Gastroesophageal sphincter (tissue), 4 donors: ENCODE data around the gene KRTAP12-3. TPM values are rescaled to one million over a fixed set of nuclear protein-coding genes. Genes with fewer than 3 reads are reported as not detected.
"Not testable (repeated sequence)": the region's sequence is repeated elsewhere in the genome, so short reads cannot be mapped to it uniquely, and the experiment has no call there.

ENCODE experiments used
- ATAC-seq: fragments of 150-250 bp; one replicate; pipeline ENCODE4 v1.9.1; 2016; ENCODE audit warnings: mild to moderate bottlenecking, moderate library complexity
- H3K27ac ChIP-seq, 4 donors: fragments of 200-600 bp; sonication (generic) in 3 of 4; 1 replicate in 3 of 4; 2 replicates in 1 of 4; pipeline ENCODE4 v1.5.1; 2016 to 2019
- H3K27me3 ChIP-seq: fragments of 200-600 bp; sonication (generic); one replicate; pipeline ENCODE4 v1.5.1; 2019
- H3K36me3 ChIP-seq, 2 donors: fragments of 200-600 bp; sonication (generic); one replicate each; pipeline ENCODE4 v1.5.1; 2019; ENCODE audit warnings: control low read depth in 1 of 2
- H3K4me1 ChIP-seq, 3 donors: fragments of 200-600 bp; sonication (generic); 1 replicate in 2 of 3; 2 replicates in 1 of 3; pipeline ENCODE4 v1.5.1; 2016 to 2019; ENCODE audit warnings: control low read depth in 2 of 3
- H3K4me3 ChIP-seq, 2 donors: fragments of 200-600 bp; sonication (generic); one replicate each; pipeline ENCODE4 v1.5.1; 2019; ENCODE audit warnings: mild to moderate bottlenecking in 1 of 2, moderate library complexity in 1 of 2
- H3K9me3 ChIP-seq, 3 donors: fragments of 200-600 bp; sonication (generic); one replicate each; pipeline ENCODE4 v1.5.1; 2017 to 2019; ENCODE audit warnings: control low read depth in 2 of 3
- CTCF ChIP-seq, 4 experiments: fragments of 200-600 bp in 2 of 4; fragments of 450-650 bp in 2 of 4; sonication (generic) in 1 of 4; IDR thresholded peaks; one replicate each; pipeline ENCODE4 v1.5.1; 2017 to 2019; ENCODE audit warnings: antibody characterized with exemption in 4 of 4, mild to moderate bottlenecking in 2 of 4, moderate library complexity in 2 of 4
- EP300 ChIP-seq: sonication (generic); formaldehyde crosslinking; IDR thresholded peaks from one replicate; pipeline ENCODE4 v1.6.1; 2017; ENCODE audit warnings: antibody characterized with exemption, mild to moderate bottlenecking
- POLR2A ChIP-seq, 2 donors: fragments of 450-650 bp; IDR thresholded peaks; one replicate each; pipeline ENCODE4 v1.6.1; 2017; ENCODE audit warnings: antibody characterized with exemption in 2 of 2, mild to moderate bottlenecking in 2 of 2, moderate library complexity in 1 of 2
- POLR2AphosphoS5 ChIP-seq: sonication (generic); formaldehyde crosslinking; IDR thresholded peaks from one replicate; pipeline ENCODE4 v1.6.1; 2017; ENCODE audit warnings: antibody characterized with exemption
- WGBS, 2 donors: methylation state at CpG; one replicate each; pipeline ENCODE4 v1.1.5; 2018; ENCODE audit warnings: low coverage in 1 of 2; 5-methylcytosine and 5-hydroxymethylcytosine counted together
- total RNA-seq, 4 donors: library from RNA; depleted of rRNA; stranded (reverse); fragments of >200 nt; gene quantifications; one replicate each; pipeline ENCODE4 v1.1.0, GENCODE V29; 2016

The KRTAP12-3 gene
- total RNA-seq, 4 donors from 2014 or later, result not detected

- H3K4me3 ChIP-seq, result no peak overlapping the region
- TF ChIP-seq POLR2AphosphoS5, result no peak
- no peak for TF ChIP-seq CTCF (IDR thresholded peaks at IDR 0.05)
- no peak for TF ChIP-seq POLR2A (IDR thresholded peaks at IDR 0.05)
- no peak for TF ChIP-seq EP300
- H3K36me3 ChIP-seq, result no peaks in the 10 kb centered on the region
- WGBS, 2 donors, result 58 to 92% methylated on average over 4 to 6 of the region's 6 CpGs
- peaks cover 38% of the 10 kb centered on the region for H3K27me3 ChIP-seq
- no peak for ATAC-seq
- H3K4me1 ChIP-seq, result no peaks in the 10 kb centered on the region
- H3K9me3 ChIP-seq, result no peaks in the 10 kb centered on the region
- H3K27ac ChIP-seq, result no peak overlapping the region
These were observed 26.8 kb downstream of the KRTAP12-3 start for GRCh38 chr21:44684483-44684882.

GRCh38 chr21:44685050-44685449, 27.3 kb downstream of the KRTAP12-3 start:
- not testable (repeated sequence) for H3K27ac ChIP-seq, H3K4me3 ChIP-seq, H3K36me3 ChIP-seq, H3K4me1 ChIP-seq, H3K9me3 ChIP-seq, ATAC-seq
- H3K27me3 ChIP-seq, result peaks cover 39% of the 10 kb centered on the region
- 60 to 100% methylated on average over 1 to 3 of the region's 6 CpGs for WGBS, 2 donors

- 19 to 29% methylated on average over 2 to 4 of the region's 14 CpGs for WGBS, 2 donors
- ATAC-seq, result no peak
These were observed 28.5 kb downstream of the KRTAP12-3 start for GRCh38 chr21:44686000-44686781.

GRCh38 chr21:44686843-44687561, 29.3 kb downstream of the KRTAP12-3 start:
- Histone ChIP-seq H3K27me3 (peaks cover 49% of the 10 kb centered on the region), H3K4me3 (no peak overlapping the region), H3K27ac (no peak overlapping the region), H3K9me3 (no peaks in the 10 kb centered on the region), H3K4me1 (no peaks in the 10 kb centered on the region), H3K36me3 (no peaks in the 10 kb centered on the region)
- TF ChIP-seq POLR2A (IDR thresholded peaks at IDR 0.05), result no peak
- TF ChIP-seq CTCF (IDR thresholded peaks at IDR 0.05), result no peak
- no peak for TF ChIP-seq POLR2AphosphoS5
- no peak for TF ChIP-seq EP300
- WGBS, 2 donors, result 34 to 80% methylated on average over 1 to 5 of the region's 25 CpGs
- no peak for ATAC-seq

More at GRCh38 chr21:44686000-44686781, 28.5 kb downstream of the KRTAP12-3 start:
- Histone ChIP-seq H3K4me1 (no peaks in the 10 kb centered on the region), H3K9me3 (no peaks in the 10 kb centered on the region), H3K27ac (no peak overlapping the region), H3K27me3 (peaks cover 49% of the 10 kb centered on the region), H3K36me3 (no peaks in the 10 kb centered on the region), H3K4me3 (no peak overlapping the region)
- no peak for TF ChIP-seq POLR2A (IDR thresholded peaks at IDR 0.05)
- TF ChIP-seq EP300, result no peak
- TF ChIP-seq POLR2AphosphoS5, result no peak
- TF ChIP-seq CTCF (IDR thresholded peaks at IDR 0.05), result no peak

GRCh38 chr21:44687671-44688070, 29.9 kb downstream of the KRTAP12-3 start:
- H3K9me3 ChIP-seq, result peaks cover 0 to 4% (median 0%) of the 10 kb centered on the region in 3 donors
- peaks cover 48% of the 10 kb centered on the region for H3K27me3 ChIP-seq
- 38 to 40% methylated on average over 5 to 11 of the region's 11 CpGs for WGBS, 2 donors
- H3K4me3 ChIP-seq, result no peak overlapping the region
- H3K36me3 ChIP-seq, result no peaks in the 10 kb centered on the region
- TF ChIP-seq EP300 (no peak), POLR2A (IDR thresholded peaks at IDR 0.05) (no peak), CTCF (IDR thresholded peaks at IDR 0.05) (no peak), POLR2AphosphoS5 (no peak)
- H3K27ac ChIP-seq, result no peak overlapping the region
- ATAC-seq, result no peak
- H3K4me1 ChIP-seq, result no peaks in the 10 kb centered on the region

GRCh38 chr21:44689740-44690139, 32.0 kb downstream of the KRTAP12-3 start:
- not testable (repeated sequence) for H3K27ac ChIP-seq, H3K4me1 ChIP-seq, H3K4me3 ChIP-seq, ATAC-seq, H3K36me3 ChIP-seq
- Histone ChIP-seq H3K9me3 (peaks cover 0 to 25% (median 0%) of the 10 kb centered on the region in 3 donors), H3K27me3 (peaks cover 44% of the 10 kb centered on the region)
- WGBS, 2 donors, result 79 to 81% methylated on average over 2 to 3 of the region's 3 CpGs
